ENCODE measurements around the gene NFE2L1.

NFE2L1 gene

GRCh38 chr17:48107137-48108055, 59.2 kb downstream of the NFE2L1 start, which contains the start of gene SNX11:
Gene SNX11, plus strand, starts transcription at chr17:48107766. Its CDS starts 4,278 bp downstream, at chr17:48112044.
- DNase-seq (ENCODE audit: low spot score), result peak; percentile 92

GRCh38 chr17:48110761-48111160, 62.6 kb downstream of the NFE2L1 start:
- no peak for DNase-seq (ENCODE audit: low spot score)
